Measurements from ENCODE around the gene EXOC2.

EXOC2 gene

GRCh38 chr6:437037-437392 lies 255.9 kb downstream of the EXOC2 start:
- no peak for DNase-seq

GRCh38 chr6:436308-437036 lies 256.5 kb downstream of the EXOC2 start:
- no peak for DNase-seq

- DNase-seq: no peak
Measured at GRCh38 chr6:435441-436307, 257.3 kb downstream of the EXOC2 start.

Data from T-helper 9 cell (primary cell).